ENCODE measurements around the gene TDRD12.

Gene TDRD12, protein sequence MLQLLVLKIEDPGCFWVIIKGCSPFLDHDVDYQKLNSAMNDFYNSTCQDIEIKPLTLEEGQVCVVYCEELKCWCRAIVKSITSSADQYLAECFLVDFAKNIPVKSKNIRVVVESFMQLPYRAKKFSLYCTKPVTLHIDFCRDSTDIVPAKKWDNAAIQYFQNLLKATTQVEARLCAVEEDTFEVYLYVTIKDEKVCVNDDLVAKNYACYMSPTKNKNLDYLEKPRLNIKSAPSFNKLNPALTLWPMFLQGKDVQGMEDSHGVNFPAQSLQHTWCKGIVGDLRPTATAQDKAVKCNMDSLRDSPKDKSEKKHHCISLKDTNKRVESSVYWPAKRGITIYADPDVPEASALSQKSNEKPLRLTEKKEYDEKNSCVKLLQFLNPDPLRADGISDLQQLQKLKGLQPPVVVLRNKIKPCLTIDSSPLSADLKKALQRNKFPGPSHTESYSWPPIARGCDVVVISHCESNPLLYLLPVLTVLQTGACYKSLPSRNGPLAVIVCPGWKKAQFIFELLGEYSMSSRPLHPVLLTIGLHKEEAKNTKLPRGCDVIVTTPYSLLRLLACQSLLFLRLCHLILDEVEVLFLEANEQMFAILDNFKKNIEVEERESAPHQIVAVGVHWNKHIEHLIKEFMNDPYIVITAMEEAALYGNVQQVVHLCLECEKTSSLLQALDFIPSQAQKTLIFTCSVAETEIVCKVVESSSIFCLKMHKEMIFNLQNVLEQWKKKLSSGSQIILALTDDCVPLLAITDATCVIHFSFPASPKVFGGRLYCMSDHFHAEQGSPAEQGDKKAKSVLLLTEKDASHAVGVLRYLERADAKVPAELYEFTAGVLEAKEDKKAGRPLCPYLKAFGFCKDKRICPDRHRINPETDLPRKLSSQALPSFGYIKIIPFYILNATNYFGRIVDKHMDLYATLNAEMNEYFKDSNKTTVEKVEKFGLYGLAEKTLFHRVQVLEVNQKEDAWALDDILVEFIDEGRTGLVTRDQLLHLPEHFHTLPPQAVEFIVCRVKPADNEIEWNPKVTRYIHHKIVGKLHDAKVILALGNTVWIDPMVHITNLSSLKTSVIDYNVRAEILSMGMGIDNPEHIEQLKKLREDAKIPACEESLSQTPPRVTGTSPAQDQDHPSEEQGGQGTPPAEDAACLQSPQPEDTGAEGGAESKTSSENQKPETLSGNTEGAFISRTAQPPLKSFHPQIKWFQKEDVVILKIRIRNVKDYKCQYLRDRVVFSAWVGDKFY (N-terminal part only)

DNA sequence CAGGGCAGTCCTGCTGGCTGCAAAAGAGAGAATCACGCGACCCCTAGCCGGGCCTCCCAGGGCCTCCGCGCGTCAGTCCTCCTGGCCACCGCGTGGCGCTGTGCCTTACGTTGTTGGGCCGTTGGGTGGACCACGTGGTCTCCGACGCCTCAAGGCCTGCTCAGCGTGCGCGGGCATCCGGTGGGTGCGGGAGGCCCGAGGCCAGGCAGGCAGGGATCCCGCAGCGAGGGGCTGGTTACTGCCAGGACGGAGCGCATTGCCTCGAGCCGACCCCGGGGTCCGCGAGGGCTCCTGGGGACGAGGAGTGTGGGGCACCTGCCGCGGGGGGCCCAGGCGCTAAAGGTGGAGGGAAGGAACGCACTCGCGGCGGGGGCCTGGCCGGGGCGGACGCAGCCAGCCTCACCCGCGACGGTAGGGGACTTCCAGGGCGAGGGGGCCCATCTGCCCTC, at the start of gene TDRD12:
TSS of gene TDRD12 (plus strand) at position 157 of the 449 bp plus-strand sequence. CDS start 306 bp downstream, outside the sequence.
- DNase-seq: no peak

DNA sequence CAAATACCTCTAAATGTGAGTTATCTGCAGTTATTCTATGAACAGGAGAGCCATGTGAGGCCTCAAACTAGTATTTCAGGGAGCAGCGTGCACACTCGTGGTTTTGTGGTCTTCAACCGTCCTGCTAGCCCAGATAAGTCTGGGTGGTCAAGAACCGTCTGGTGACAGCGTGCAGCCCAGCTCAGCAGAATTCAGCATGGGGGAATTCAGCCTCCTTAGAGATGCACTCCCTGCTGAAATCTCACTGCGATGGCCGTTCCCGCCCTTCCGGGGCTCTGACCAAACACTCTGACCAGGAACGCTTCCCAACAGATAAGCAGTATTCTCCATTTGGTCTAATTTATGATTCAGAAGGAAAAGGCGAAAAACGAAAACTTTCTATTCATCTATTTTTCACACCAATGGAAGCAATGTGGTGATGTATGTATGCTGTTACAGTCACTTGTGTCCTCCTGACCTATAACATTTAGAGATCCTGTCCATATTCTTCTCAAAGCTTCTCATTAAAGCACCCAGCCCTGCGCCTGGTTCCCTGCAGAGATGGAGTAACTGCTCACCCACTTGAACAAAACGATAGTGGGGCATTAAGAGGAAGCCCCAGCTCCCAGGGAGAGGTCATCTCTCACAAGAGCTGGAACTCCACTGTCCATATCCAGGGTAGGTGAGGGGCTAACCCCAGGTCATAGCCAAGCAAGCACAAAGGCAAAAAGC, 47.5 kb upstream of the TDRD12 start:
- DNase-seq: no peak

DNA sequence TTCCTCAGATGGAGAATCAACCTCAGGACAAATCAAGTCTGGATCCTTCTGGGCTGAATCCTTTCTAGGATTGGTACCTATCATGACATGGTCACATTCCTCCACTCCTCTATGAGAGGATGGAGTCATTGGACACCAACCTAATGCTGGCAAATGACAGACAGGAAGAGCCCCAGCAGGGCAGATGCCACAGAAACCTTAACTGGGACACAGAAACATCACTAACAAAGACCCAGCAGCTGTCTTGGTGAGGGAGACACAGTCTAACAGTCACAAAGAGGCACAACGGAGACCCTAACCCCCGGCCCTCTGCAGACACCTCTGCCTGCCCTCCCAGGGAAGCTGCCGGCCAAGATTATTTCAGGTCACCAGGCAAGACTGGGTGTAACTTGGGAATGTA, 46.7 kb upstream of the TDRD12 start:
- DNase-seq: no peak

DNA sequence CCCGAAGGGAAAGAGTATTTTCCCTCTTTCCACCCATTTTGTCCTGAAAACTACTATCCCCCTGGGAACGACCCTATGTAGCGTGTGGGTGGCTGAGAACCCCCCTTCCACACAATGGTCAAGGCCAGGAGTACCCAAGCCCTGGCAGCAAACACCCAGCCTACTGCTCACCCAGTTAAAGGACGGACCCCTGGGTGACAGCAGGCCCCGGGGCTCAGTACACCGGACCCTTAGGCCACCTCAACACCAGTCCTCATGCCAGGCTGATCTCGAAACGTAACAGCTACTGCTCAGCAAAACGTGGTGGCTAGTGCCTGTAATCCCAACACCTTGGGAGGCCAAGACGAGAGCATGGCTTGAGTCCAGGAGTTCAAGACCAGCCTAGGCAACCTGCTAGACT, 46.0 kb upstream of the TDRD12 start:
- DNase-seq: no peak

DNA sequence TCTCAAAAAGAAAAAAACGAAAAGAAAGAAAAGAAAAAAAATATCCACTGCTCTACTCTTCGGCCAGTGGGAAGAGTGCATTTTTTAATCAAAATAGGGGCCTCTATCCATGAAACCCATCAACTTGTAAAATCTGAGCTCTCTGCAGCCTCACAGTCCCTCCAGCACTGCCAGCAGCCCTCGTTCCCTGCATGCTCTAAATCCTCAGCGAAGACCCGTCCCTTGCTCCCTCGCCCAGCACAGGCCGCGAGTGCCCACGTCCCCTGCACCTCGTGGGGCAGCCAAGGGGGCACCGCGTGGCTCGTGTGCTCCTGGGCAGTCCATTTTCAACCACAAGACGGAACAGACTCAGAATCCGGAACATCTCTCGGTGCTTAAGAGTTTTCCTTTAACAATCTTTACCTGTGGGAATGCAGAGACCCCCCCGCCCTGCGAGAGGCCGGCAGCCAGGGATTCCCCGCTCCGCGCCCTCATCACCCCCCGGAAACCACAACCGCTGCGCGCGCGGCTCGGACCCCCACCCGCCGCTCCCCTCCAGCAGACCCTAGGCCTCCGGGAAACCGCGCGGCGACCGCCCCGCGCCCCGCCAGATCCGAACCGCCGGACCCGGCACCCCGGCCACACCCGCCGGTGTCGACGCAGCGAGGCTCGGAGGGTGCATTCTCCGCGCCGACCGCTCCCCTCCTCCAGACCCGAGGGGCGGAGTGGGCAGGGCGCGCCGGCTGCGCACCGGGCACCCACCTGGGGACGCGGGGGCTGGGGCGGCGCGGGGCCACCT, 45.2 kb upstream of the TDRD12 start:
- DNase-seq: peak; percentile 51

DNA sequence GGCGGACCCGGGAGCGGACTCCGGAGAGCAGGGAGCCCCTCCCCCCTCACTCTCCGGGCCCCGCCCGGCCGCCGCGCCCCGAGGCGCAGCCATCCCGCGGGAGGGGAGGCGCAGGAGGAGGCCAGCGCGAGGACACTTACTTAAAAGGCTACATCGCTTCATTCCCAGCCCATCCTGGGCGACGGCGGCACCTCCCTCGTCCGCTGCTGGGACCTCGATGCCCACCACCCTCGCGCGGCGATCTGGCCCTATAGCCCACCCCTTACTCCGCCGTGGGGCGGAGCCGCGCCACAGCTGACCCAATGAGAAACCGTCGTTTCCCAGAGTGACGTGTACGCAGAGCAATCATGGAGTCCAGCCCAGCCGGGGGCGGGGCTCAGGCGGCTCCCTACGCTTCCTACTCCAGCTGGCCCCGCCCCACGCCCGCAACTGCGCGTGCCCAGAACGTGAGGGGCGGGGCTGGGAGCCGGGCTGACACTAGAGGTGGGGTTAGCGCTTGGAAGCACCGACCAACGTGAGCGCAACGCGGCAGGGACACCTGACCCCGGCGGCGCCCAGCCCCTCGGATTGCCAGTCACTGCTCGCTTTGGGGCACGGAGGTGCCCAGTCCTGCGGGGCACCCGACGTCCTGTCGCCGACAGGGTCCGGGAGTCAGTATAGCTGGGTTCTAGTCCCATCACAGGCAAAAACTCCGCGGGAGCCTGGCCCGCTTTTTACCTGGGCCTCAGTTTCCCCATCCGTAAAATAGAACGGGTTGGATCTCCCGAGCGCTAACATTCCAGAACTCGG, 44.4 kb upstream of the TDRD12 start, which contains the start of gene ANKRD27:
TSS of gene ANKRD27 (minus strand) at position 250 of the 789 bp plus-strand sequence. CDS start 16,165 bp downstream, outside the sequence.
- peak; percentile 94 for DNase-seq

DNA sequence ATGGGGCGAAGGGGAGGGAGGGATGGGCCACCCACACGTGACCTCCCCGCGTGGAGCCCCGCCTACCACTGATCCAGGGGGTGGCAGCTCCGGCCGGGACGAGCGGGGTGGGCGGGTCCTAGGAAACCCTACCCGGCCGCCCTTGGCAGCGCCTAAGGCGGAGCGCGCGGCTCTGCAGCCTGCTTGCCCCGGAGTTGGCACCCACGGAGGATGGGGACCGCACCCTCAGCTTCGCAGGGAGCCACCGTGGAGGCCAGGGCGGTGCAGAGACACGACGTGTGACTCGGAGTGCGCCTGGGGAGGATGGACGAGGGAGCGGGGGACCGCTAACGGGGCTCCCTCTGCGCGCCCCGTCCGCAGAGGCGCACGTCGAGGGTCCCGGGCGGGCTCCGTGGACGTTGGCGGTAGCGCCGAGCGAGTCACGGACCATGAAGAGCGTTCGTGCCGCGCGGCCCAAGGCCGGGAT, 43.8 kb upstream of the TDRD12 start, which contains the start of gene RGS9BP:
TSS of gene RGS9BP (plus strand) at position 129 of the 466 bp plus-strand sequence. CDS start 416 bp downstream, outside the sequence.
- no peak for DNase-seq

DNA sequence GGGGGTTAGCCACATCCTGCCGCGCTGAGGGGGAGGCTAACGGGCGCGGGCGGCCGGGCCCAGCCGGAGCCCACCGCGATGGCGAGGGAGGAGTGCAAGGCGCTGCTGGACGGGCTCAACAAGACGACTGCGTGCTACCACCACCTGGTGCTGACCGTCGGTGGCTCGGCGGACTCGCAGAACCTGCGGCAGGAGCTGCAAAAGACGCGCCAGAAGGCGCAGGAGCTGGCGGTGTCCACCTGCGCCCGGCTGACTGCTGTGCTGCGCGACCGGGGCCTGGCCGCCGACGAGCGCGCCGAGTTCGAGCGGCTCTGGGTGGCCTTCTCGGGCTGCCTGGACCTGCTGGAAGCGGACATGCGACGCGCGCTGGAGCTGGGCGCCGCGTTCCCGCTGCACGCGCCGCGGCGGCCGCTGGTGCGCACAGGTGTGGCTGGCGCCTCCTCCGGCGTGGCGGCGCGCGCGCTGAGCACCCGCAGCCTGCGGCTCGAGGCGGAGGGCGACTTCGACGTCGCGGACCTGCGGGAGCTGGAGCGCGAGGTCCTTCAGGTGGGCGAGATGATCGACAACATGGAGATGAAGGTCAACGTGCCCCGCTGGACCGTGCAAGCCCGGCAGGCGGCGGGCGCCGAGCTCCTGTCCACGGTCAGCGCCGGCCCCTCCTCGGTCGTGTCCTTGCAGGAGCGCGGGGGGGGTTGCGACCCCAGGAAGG, 43.2 kb upstream of the TDRD12 start:
- no peak for DNase-seq

DNA sequence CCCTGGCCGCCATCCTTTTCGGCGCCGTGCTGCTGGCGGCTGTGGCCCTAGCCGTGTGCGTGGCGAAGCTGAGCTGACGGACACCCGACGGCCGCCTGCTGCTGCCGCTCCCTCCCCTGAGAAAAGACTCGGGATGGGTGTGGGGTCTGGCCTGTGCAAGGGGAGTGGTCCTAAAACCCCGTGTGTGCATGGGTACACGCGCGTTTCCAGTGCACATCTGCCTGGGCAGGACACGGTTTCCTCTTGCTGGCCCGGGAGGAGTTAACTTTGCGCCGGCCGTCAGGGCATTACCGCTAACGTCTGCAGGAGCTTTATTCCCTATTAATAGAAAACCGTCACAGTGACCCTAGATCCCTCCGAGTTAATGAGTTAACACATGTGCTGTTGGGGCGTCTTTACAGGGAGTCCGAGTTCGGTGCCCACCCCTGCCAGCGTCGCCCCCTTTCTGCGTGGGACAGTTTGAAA, 42.6 kb upstream of the TDRD12 start:
- DNase-seq: no peak

DNA sequence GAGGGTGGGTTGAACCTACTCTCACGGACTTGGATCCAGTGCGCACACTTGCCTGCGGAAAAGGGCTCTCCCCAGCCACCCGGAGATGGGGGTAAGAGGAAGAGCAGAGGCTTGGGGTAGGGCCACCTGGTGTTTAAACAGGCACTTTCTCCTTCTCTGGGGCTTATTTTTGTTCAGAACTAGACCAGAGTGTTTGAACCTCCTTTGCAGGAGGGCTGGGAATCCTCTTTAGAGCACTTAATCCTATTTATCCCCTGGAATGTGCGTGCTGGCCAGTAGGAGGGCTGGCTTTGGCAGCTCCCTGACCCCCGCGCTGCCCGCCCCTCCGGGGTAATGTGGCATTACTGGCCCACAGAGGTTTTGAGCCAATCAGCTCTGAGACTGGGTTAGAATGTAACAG, 41.9 kb upstream of the TDRD12 start:
- DNase-seq: no peak

DNA sequence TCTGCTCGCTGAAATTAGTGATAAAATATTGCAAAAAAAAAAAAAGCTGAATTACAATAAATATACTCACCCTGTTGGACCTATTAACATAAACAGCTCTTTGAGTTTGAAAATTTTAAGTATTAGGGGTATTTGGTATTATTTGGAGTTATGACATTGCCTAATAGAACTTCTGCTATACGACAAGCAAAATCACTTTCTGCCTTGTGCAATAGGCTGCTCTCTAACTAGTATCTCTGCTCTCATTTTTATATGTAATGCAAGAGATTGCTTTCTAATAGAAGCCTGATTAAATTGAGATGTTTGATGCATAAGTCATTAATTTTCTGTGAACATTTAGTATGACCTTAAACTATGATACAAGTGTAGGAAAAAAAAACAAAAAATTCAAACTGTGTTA, 38.6 kb upstream of the TDRD12 start:
- no peak for DNase-seq

DNA sequence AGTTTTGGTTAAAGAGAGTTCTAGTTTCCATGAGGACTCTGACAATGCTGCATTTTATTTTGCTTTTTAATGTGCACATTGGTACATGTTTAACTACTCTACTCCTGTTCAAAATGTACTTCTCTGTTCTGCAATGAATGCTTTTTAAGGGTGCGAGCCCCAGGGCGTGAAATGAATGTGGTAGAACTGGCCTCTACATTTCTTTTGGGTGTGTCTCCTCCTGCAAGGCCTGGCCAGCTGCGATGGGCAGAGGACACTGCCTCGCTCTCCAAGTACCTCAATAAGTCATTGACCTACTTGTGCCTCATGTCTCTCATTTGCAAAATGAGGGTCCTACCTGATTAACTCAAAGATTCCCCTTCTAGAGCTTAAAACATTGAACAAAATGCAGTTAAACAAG, 37.2 kb upstream of the TDRD12 start:
- no peak for DNase-seq

DNA sequence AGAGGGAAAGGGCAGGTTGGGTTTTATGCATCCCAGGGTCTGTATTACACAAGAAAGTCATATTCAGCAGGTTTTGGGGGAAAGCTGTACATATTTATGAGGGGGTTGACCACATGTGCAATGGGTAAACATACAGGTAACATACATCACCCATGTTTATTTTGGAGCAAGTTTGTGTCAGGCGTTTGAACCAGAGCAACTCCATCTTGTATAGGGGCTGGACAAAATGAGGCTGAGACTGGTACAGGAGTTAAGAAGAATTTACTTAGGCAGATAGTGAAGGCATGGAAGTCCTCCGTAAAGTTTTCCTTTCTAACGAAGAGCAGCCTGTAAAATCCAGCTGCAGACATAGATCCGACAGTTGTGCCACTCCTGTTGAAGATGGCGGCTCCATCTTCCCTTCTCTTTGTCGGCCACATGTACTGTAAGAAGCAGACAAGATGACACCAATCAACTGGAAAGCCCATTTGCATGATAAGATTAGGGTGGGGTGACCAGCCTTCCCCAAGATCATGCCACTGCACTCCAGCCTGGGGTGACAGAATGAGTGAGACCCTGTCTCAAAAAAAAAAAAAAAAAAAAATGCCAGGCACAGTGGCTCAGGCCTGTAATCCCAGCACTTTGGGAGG, 32.6 kb upstream of the TDRD12 start:
- DNase-seq: no peak

DNA sequence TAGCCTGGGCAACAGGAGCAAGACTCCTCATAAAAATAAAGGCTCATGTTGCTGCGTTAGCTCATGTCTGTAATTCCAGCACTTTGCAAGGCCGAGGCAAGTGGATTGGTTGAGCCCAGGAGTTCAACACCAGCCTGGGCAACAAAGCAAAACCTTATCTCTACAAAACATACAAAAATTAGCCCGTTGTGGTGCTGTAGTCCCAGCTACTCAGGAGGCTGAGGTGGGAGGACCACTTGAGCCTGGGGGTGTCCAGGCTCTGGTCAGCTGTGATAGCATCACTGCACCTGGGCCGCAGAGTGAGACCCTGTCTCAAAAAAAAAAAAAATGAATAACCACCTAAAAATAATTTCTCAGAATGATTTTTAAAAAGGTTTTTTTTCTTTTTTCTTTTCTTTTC, 31.9 kb upstream of the TDRD12 start:
- no peak for DNase-seq

DNA sequence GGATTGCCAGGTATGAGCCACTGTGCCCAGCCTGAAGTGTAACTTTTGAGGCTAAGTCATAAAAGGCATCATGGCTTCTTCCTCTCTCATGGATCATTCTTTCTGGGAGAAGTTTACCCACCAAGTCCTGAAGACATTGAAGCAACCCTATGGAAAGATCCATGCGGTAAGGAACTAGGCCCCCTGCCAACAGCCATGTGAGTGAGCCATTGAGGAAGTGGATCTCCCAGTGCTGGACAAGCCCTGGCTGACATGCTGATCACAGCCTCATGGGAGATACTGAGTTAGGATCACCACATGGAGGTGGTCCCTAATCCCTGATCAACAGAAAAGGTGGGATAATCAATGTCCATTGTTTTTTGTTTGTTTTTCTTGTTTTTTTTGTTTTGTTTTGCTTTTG, 31.3 kb upstream of the TDRD12 start:
- no peak for DNase-seq

DNA sequence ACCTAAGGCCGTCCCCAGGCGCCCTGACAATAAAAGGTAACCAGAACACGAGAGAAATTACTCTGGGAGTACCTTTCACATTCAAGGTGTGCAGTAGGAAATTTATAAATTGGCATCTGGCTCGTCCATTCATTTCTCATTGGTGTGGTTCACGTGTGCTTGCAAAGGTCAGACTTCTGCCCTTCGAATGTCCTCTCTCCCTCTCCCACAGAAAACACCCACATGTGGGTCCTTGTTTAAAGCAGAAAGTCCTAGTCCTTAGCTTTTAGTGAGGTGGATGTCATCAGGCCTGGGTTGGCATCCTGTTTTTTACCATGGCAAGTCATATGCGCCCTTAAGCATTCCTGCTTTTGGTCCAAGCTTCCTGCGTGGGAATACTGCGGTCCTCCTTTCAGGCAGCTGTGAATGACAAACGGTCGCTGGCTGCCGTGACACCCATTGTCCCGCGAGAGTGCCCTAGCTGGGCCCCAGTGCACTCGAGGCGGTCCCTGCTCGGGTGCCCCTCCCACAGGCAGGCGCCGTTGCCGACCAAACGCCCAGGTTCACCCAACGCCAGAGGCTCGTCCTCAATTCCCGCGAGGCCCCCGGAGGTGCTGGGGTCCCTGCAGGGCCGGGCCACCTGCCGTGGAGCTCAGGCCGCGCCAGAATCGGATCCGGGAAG, 28.1 kb upstream of the TDRD12 start, which contains the start of gene NUDT19:
TSS of gene NUDT19 (plus strand) at position 531 of the 661 bp plus-strand sequence. CDS start 140 bp downstream, outside the sequence.
- DNase-seq: peak; percentile 83

DNA sequence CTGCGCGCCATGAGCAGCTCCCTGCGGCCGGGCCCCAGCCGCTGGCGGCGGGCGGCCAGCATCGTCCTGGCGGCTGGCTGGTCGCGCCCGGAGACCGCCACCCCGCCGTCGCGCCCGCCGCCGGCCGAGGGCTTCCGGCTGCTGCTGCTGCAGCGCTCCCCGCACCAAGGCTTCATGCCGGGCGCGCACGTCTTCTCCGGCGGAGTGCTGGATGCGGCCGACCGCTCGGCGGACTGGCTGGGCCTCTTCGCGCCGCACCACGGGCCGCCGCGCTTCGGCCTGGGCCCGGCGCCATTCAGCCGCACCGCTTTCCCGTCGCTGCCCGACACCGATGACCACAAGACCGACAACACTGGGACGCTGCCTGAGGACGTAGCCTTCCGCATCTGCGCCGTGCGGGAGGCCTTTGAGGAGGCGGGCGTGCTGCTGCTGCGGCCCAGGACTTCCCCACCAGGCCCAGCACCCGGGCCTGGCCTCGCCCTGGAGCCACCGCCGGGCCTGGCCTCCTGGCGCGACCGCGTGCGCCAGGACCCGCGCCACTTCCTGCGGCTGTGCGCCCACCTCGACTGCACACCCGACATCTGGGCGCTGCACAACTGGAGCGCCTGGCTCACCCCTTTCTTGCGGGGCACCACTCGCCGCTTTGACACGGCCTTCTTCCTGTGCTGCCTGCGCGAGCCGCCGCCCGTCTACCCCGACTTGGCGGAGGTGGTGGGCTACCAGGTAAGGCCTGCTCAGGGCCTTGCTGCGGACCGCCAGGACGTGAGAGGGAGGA, 27.4 kb upstream of the TDRD12 start:
- DNase-seq: peak; percentile 70

DNA sequence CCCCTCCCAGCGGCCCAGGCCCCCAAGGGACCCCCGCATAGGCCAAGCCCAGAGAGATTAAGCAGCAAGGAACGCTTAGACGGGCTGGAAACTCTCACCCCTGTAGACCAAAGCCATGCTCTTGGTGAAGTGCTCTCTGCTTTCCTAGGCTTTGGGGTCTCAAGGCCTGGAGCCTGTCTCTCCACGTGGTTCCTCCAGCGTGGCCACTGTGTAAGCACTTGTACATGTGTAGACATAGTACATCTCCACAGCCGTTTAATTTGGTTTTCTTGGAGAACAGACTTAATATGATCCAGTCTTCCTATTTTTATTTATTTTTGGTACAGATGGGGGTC, 26.9 kb upstream of the TDRD12 start:
- no peak for DNase-seq
